Endothelial cell of umbilical vein (primary cell): ENCODE results near the gene PTPRH. TPM values are rescaled to one million over a fixed set of nuclear protein-coding genes. Genes with fewer than 3 reads are reported as not detected.
A peak's percentile ranks its signal among the peaks of the same experiment; 100 is the strongest.

ENCODE experiments used
- BruUV-seq: library from RNA; stranded (reverse); fragments of 400-500 nt; replicated peaks from 2 replicates; lab custom pipeline; 2021; lab: Mats Ljungman, UMichigan
- CTCF ChIA-PET: fragments of 300-600, 350-600 bp; sonication (Branson Sonifier 250); formaldehyde crosslinking; loops from one replicate; lab custom pipeline; 2021; ENCODE audit warnings: antibody characterized with exemption, inconsistent platforms; lab: Charles Lee
- POLR2A ChIA-PET: fragments of 300-600, 350-600 bp; sonication (Branson Sonifier 250); formaldehyde crosslinking; loops from one replicate; lab custom pipeline; 2021; ENCODE audit warnings: antibody characterized with exemption, inconsistent platforms; lab: Charles Lee
- DNase-seq: peaks from one replicate; pipeline ENCODE4 v3.0.0-alpha.2; 2011; ENCODE audit warnings: low read depth, low spot score
- FAIRE-seq: peaks from 2 replicates; lab custom pipeline; 2011; peaks lifted over from hg19 to GRCh38; lab: Jason Lieb, UNC
- H2AFZ ChIP-seq: 2 replicates; pipeline ENCODE4 v1.6.0; 2012; ENCODE audit warnings: low read depth, low read length, control low read depth, inconsistent platforms
- H3K27ac ChIP-seq: 2 replicates; pipeline ENCODE4 v1.5.1; 2011; ENCODE audit warnings: low read depth, mild to moderate bottlenecking, control low read depth, low read length, moderate library complexity; ENCODE audit not compliant: insufficient read depth
- H3K27me3 ChIP-seq, 2 experiments: 2 replicates each; pipeline versions ENCODE4 v1.6.0 to v1.6.1; 2011; ENCODE audit warnings: low read length in 2 of 2, mixed read lengths in 1 of 2; ENCODE audit not compliant: control insufficient read depth in 2 of 2, insufficient read depth in 2 of 2
- H3K36me3 ChIP-seq, 2 experiments: 2 replicates in 1 of 2; 3 replicates in 1 of 2; pipeline ENCODE4 v1.5.1; 2011; ENCODE audit warnings: low read length in 2 of 2, mild to moderate bottlenecking in 1 of 2, moderate library complexity in 1 of 2; ENCODE audit not compliant: control insufficient read depth in 2 of 2, insufficient read depth in 2 of 2; ENCODE audit errors: extremely low read depth in 1 of 2
- H3K4me1 ChIP-seq: 3 replicates; pipeline ENCODE4 v1.5.1; 2011; ENCODE audit warnings: mild to moderate bottlenecking, low read length; ENCODE audit not compliant: control insufficient read depth, insufficient read depth; ENCODE audit errors: extremely low read depth
- H3K4me2 ChIP-seq: 2 replicates; pipeline ENCODE4 v1.6.1; 2011; ENCODE audit warnings: low read length, control low read depth, mixed read lengths; ENCODE audit not compliant: insufficient read depth
- H3K4me3 ChIP-seq, 3 experiments: fragments of 200-600 bp in 1 of 3; sonication (generic), shearing (Covaris generic) in 1 of 3; replicated peaks in 1 of 3; 2 replicates each; pipeline ENCODE4 v1.5.1; 2011 to 2016; ENCODE audit warnings: control low read depth in 3 of 3, low read length in 3 of 3, mild to moderate bottlenecking in 2 of 3, inconsistent platforms in 1 of 3, low read depth in 1 of 3, moderate library complexity in 1 of 3; ENCODE audit not compliant: insufficient read depth in 1 of 3
- H3K79me2 ChIP-seq: 2 replicates; pipeline ENCODE4 v1.6.0; 2012; ENCODE audit warnings: low read length, inconsistent platforms; ENCODE audit not compliant: control insufficient read depth, insufficient read depth
- H3K9ac ChIP-seq: replicated peaks from 2 replicates; pipeline ENCODE3; 2011; ENCODE audit warnings: low read length, control low read depth; ENCODE audit not compliant: insufficient read depth; ENCODE audit errors: extremely low read depth
- H3K9me1 ChIP-seq: replicated peaks from 3 replicates; pipeline ENCODE4 v1.6.0; 2011; ENCODE audit warnings: mild to moderate bottlenecking, low read length; ENCODE audit not compliant: control insufficient read depth, insufficient read depth; ENCODE audit errors: extremely low read depth
- H3K9me3 ChIP-seq: replicated peaks from 2 replicates; pipeline ENCODE4 v1.5.1; 2012; ENCODE audit warnings: low read length, inconsistent platforms; ENCODE audit not compliant: control insufficient read depth, insufficient read depth
- H4K20me1 ChIP-seq: replicated peaks from 2 replicates; pipeline ENCODE3; 2011; ENCODE audit warnings: mild to moderate bottlenecking, low read length; ENCODE audit not compliant: control insufficient read depth, insufficient read depth; ENCODE audit errors: extremely low read depth
- EZH2 ChIP-seq: IDR thresholded peaks from 2 replicates; pipeline ENCODE4 v1.6.1; 2012; ENCODE audit warnings: borderline replicate concordance, low read depth, mild to moderate bottlenecking, moderate library complexity, low read length, inconsistent platforms; ENCODE audit not compliant: severe bottlenecking
- FOS ChIP-seq: IDR thresholded peaks from 2 replicates; pipeline ENCODE4 v1.6.1; 2011; ENCODE audit warnings: mild to moderate bottlenecking, low read length, moderate library complexity, borderline replicate concordance; ENCODE audit not compliant: insufficient read depth
- GATA2 ChIP-seq: IDR thresholded peaks from 2 replicates; pipeline ENCODE4 v1.7.0; 2011; ENCODE audit warnings: low read depth, mild to moderate bottlenecking, moderate library complexity, mixed read lengths, low read length; ENCODE audit not compliant: insufficient read length, insufficient read depth
- MYC ChIP-seq: IDR thresholded peaks from one replicate; pipeline ENCODE4 v1.6.1; 2011; ENCODE audit warnings: mild to moderate bottlenecking, low read depth, low read length
- POLR2A ChIP-seq: IDR thresholded peaks from 2 replicates; pipeline ENCODE4 v1.6.1; 2012; ENCODE audit warnings: low read depth, mild to moderate bottlenecking, control low read depth, low read length
- POLR2AphosphoS5 ChIP-seq: IDR thresholded peaks from 2 replicates; pipeline ENCODE4 v1.6.1; 2012; ENCODE audit warnings: low read depth, mild to moderate bottlenecking, control low read depth, low read length, moderate library complexity; ENCODE audit not compliant: insufficient read depth
- dilution Hi-C: fragments of 300-500 bp; cut with MboI; formaldehyde crosslinking; loops from one replicate; pipeline ENCODE4 v1.15.0; 2019; ENCODE audit warnings: low sequenced_read_pairs; ENCODE audit not compliant: extremely low pct_ligation_motif_present
- intact Hi-C: fragments of 100-400 bp; cut with micrococcal nuclease; formaldehyde crosslinking; loops from one replicate; pipeline ENCODE4 v1.10.0; 2022
- polyA plus RNA-seq, 4 experiments: library from polyadenylated mRNA; depleted of rRNA in 3 of 4; stranded (reverse) in 3 of 4; unstranded in 1 of 4; fragments of >200 nt; gene quantifications; 2 replicates each; pipeline versions ENCODE4 v1.2.1 to v1.2.3, GENCODE V29; 2011 to 2012; ENCODE audit warnings: missing spikeins in 1 of 4
- total RNA-seq: library from RNA; stranded (reverse); gene quantifications from 2 replicates; pipeline ENCODE4 v1.2.3, GENCODE V29; 2021
- TF ChIP-seq, protein P1 (sequence below): IDR thresholded peaks from 2 replicates; pipeline ENCODE4 v1.6.1; 2011; ENCODE audit not compliant: insufficient read depth, insufficient read length

Gene PTPRH
- total and polyA plus RNA-seq, 2 donors (not counting 3 experiments of a cell fraction or from before 2014, with no cell fraction given), result 0.14 to 1.00 TPM

DNA sequence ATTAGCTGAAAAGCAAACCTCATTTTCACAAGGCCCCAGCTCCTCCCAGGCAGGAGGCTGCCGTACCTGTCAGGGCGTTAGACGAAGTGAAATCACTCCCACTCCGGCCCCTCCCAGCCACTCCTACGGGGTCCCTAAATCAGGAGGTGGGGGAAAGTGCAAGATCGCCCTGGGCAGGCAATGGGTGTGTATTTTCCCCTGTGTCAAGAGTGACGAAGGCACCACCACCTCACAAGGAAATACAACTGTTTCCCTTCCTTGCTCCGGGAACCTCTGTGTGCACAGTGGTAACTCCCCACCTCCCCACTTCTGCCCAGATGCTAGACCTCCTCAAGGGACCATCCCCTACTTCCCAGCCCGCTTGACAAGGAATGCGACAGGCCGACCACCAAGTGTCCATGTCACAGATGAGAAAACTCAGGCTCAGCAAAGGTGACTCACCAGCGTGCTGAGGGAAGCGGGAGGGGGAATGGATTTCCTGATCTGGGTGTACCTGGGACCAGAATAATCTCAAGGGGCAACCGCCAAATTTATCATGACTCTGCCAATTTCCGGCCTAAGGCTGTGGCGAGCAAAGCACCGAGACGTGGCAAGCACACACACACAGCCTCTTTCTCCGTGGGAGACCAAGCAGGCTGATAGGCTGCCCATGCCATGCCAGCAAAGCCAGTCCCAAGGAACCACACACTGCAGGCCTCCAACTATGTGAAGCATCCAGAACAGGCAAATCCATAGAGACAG, 42.2 kb upstream of the PTPRH start:
- DNase-seq (peak; percentile 20), FAIRE-seq (peak; percentile 87)
- peaks cover 93% of the 10 kb centered on the region for H3K79me2 ChIP-seq
- H3K27me3 ChIP-seq, result no peaks in the 10 kb centered on the region
- peaks cover 0 to 7% of the 10 kb centered on the region in 2 experiments for H3K36me3 ChIP-seq
- no TSS peak for BruUV-seq
- H3K9ac ChIP-seq, result no peak overlapping the region
- H3K4me1 ChIP-seq, result peaks cover 47% of the 10 kb centered on the region
- dilution Hi-C loops, result no loop called here
- no peaks in the 10 kb centered on the region for H3K9me1 ChIP-seq
- H3K27ac ChIP-seq, result peak overlapping the region; percentile 2
- intact Hi-C loops, result loop anchor here (10.0 kb wide), 1 partner anchor 353 kb away; the partner anchor contains the start of genes ZNF524 and ZNF865
- H3K9me3 ChIP-seq, result no peaks in the 10 kb centered on the region
- POLR2A ChIA-PET, result no interaction called here
- CTCF ChIA-PET, result no interaction called here
- H2AFZ ChIP-seq, result no peak overlapping the region
- H3K4me3 ChIP-seq, result no peak overlapping the region
- TF ChIP-seq FOS (peak; percentile 62), GATA2 (peak; percentile 41), POLR2AphosphoS5 (no peak)
- H3K4me2 ChIP-seq, result peak overlapping the region; percentile 27
- no peaks in the 10 kb centered on the region for H4K20me1 ChIP-seq

DNA sequence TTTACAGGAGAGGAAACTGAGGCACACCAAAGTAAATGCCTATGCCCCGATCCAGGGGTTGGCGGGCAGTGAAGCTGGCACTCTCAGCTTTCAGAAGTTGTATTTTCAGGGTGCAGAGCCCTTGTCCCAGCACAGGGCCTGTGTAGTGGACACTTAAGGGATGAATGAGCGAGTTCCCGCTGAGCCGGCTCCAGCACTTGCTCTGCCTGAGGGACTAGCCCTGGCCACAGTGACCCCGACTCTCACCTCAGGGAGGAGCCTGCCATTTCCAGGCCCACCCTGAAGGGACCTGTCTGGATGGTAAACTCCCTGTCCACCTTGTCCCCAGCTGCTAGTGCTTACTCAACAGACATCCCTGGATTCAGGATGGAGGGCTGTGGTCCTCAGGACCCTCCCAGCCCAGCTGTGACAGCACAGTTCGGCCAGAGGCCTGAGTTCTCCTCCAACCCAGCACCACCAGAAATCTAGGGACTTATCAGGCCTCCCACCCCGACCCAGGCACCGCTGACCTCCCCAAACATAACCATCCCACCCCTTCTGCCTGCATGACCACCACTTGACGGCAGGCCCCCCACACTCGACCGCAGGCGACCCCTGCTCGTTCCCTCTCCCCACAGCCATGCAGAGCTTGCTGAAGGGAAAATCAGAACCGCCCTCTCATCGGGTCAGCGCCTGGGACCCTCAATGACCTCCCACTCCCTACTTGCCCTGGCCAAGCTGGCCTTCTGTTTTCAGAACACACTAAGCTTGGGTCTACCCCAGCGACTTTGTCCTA, 41.1 kb upstream of the PTPRH start:
- H3K9me3 ChIP-seq, result no peaks in the 10 kb centered on the region
- H4K20me1 ChIP-seq, result no peaks in the 10 kb centered on the region
- H3K4me3 ChIP-seq, result no peak overlapping the region
- peaks cover 83% of the 10 kb centered on the region for H3K79me2 ChIP-seq
- no peaks in the 10 kb centered on the region for H3K9me1 ChIP-seq
- no TSS peak for BruUV-seq
- intact Hi-C loops, result loop anchor here (10.0 kb wide), 1 partner anchor 354 kb away; the partner anchor contains the start of genes ZNF524 and ZNF865
- dilution Hi-C loops, result no loop called here
- H3K27me3 ChIP-seq, result no peaks in the 10 kb centered on the region
- H2AFZ ChIP-seq, result no peak overlapping the region
- peaks cover 0 to 13% of the 10 kb centered on the region in 2 experiments for H3K36me3 ChIP-seq
- CTCF ChIA-PET, result no interaction called here
- DNase-seq (no peak), FAIRE-seq (no peak)
- POLR2A ChIA-PET, result no interaction called here
- H3K27ac ChIP-seq, result no peak overlapping the region
- TF ChIP-seq, protein P1, sequence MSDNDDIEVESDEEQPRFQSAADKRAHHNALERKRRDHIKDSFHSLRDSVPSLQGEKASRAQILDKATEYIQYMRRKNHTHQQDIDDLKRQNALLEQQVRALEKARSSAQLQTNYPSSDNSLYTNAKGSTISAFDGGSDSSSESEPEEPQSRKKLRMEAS, result no peak
- TF ChIP-seq EZH2, result no peak
- no peak for TF ChIP-seq MYC
- TF ChIP-seq POLR2A, result no peak
- no peak for TF ChIP-seq POLR2AphosphoS5
- H3K4me1 ChIP-seq, result peaks cover 38% of the 10 kb centered on the region
- no peak overlapping the region for H3K4me2 ChIP-seq
- no peak overlapping the region for H3K9ac ChIP-seq
